Prostate gland (tissue), 2 donors: ENCODE data around the gene RIMKLA.

Experiments used
- CTCF ChIP-seq, 4 experiments: fragments of 200-600 bp in 2 of 4; fragments of 450-650 bp in 2 of 4; sonication (generic) in 2 of 4; IDR thresholded peaks; 1 replicate in 3 of 4; 2 replicates in 1 of 4; pipeline ENCODE4 v1.5.1; 2016 to 2019; ENCODE audit warnings: antibody characterized with exemption in 4 of 4, mild to moderate bottlenecking in 2 of 4, moderate library complexity in 2 of 4
- POLR2A ChIP-seq: fragments of 450-650 bp; IDR thresholded peaks from one replicate; pipeline ENCODE4 v1.6.1; 2016; ENCODE audit warnings: antibody characterized with exemption, mild to moderate bottlenecking
- POLR2AphosphoS5 ChIP-seq: sonication (generic); formaldehyde crosslinking; IDR thresholded peaks from one replicate; pipeline ENCODE4 v1.6.1; 2017; ENCODE audit warnings: antibody characterized with exemption

- no peak for TF ChIP-seq POLR2A
- TF ChIP-seq CTCF (IDR thresholded peaks at IDR 0.05): no peak
- TF ChIP-seq POLR2AphosphoS5: no peak
Measured at GRCh38 chr1:42454403-42454802, 73.8 kb downstream of the RIMKLA start.
